Measurements from ENCODE around the gene PDCD5.
A peak's percentile ranks its signal among the peaks of the same experiment; 100 is the strongest.
"Not testable (repeated sequence)": the region's sequence is repeated elsewhere in the genome, so short reads cannot be mapped to it uniquely, and the experiment has no call there.

Gene PDCD5, protein sequence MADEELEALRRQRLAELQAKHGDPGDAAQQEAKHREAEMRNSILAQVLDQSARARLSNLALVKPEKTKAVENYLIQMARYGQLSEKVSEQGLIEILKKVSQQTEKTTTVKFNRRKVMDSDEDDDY

DNA sequence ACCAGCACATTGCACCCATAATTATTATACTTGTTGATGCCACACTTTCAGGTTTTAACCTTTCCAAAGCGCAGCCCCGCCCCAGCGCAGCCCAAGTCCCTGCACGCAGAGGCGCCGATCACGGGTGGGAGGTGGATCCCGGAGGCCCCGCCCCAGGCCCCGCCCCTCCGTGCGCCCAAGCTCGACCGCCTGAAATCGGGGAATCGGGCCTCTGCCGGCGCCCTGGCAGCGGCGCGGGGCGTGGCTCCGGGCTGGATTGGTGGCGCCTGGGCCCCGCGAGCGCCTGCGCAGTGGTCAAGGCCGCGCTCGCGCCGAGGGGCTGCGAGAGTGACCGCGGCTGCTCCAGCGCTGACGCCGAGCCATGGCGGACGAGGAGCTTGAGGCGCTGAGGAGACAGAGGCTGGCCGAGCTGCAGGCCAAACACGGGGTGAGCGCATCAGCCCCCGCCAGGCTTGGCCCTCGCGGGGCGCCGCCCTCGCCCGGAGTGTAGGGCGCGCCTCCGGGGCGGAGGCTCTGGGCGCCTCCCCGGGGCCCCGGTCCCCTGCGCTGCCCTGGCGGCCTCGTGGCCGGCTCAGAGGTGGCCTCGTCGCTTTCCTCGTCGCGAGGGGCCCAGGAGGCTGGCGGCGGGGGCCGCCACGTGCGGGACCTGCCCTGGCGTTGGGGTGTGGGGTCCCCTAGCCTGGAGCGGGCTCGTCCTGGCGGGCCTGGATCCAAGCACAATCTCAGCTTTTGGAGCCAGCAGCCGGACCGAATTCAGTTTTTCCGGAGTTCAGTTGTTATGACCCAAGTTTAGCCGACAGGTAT lies at the start of gene PDCD5:
Gene PDCD5, plus strand, starts transcription at position 290 of the 804 bp plus-strand sequence. Its CDS starts 72 bp downstream, at position 362.
- DNase-seq: peak; percentile 84 to 98 (median 93)

DNA sequence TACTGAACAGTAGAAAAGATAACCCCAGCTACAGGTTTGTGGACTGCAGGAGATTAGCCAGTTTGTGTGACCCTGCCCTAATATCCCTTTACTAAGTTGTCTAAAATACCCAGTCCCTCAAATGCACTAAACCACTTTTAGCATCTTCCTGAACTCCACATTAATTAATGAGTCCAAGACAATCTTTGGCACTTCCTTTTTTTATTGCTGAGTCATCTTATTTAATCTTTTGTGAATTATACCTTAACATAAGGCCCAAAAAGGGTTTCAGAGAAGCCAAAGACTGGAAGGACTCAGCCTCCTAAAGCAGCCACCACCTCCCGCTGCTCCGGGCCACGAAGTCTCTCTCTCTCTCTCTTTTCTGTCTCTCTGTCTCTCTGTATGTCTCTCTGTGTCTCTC lies 48.8 kb upstream of the PDCD5 start:
- DNase-seq: no peak

DNA sequence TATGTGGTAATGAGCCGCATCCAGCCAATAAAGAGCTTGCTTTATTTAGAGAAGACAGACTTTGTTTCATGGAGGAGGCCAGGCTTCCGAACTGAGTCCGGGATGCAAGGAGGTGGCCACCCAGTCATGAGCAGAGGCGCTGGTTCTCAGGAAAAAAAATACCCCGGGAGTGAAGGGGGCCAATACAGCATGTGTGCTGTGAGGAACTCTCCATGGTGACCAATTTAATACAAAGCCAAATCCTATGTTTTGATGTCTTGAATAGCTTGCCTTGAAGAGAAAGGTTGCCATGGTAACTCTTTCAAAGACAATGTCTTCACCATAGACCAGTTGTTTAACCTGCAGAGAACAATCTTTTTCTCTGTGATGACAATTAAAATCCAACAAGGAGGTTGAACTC lies 43.4 kb upstream of the PDCD5 start:
- no peak for DNase-seq

DNA sequence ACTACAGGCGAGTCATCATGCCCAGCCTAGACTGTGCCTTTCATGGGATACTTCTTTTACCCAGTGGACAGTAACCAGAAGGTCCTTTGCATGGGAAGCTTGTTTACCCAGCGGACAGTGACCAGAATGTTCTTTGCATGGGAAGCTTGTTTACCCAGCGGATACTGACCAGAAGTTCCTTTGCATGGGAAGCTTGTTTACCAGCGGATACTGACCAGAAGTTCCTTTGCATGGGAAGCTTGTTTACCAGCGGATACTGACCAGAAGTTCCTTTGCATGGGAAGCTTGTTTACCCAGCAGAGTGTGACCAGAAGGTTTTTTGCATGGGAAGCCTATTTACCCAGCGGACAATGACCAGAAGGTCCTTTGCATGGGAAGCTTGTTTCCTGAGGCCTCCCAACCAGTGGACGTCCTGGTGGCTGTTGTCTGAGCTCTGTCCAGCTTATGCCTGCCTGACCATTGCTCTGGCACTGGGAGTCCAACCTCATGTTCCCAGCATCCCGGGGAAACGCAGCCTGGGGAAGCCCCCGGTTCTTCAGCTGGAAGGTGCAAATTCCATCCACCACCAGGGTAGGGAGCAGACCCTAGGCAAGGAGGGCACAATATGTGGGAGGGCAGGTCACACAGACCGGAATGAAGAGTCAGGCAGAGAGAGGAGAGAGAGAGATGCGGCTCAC lies 41.6 kb upstream of the PDCD5 start:
- no peak for DNase-seq

DNA sequence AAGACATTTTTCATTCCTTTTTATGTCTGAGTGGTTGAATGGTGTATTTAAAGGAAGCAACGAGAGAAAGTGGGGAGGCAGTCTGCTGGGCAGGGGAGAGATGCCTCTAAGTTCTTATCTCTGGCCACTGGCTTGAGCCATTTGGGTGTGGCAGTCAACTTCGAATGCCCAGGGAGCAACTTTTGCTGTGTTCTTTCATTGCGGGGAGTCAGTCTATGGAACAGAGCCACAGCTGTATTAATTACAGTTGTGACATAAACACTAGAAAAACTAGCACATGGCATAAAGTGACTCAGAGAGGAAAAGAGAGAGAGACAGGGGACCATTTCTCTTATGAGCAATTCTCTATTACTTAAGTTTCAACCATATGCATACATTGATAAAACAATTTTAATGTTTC lies 40.4 kb upstream of the PDCD5 start:
- no peak for DNase-seq

DNA sequence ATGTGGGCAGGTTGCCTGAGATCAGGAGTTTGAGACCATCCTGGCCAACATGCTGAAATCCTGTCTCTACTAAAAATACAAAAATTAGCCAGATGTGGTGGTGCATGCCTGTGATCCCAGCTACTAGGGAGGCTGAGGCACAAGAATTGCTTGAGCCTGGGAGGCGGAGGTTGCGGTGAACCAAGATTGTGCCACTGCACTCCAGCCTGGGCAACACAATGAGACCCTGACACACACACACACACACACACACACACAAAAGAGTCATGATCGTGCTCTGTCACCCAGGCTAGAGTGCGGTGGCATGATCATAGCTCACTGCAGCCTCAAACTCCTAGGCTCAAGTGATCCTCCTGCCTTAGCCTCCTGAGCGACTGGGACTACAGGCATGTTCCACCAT lies 39.6 kb upstream of the PDCD5 start:
- DNase-seq: not testable (repeated sequence)

DNA sequence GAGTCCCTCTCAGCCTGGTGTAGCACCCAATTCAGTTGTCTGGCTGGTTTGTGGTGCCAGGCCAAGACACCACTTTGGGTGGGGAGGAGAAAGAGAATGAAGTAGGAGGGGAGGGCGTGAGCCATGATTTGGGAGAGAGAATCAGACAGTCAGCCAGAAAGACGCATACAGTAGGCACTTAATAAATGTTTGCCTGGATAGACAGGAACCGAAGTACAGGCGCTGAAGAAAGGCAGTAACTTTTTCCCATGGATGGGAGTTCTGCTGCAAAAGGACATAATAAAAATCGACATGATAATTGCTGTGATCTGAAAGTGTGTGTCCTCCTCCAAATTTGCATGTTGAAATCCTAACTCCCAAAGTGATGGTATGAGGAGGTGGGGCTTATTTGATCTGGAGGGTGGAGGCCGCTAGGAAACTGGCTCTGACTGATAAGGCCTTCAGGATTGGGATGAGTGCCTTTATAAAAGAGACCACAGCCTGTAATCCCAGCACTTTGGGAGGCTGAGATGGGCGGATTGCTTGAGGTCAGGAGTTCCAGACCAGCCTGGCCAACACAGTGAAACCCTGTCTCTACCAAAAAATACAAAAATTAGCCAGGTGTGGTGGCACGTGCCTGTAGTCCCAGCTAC lies 38.4 kb upstream of the PDCD5 start:
- no peak for DNase-seq

DNA sequence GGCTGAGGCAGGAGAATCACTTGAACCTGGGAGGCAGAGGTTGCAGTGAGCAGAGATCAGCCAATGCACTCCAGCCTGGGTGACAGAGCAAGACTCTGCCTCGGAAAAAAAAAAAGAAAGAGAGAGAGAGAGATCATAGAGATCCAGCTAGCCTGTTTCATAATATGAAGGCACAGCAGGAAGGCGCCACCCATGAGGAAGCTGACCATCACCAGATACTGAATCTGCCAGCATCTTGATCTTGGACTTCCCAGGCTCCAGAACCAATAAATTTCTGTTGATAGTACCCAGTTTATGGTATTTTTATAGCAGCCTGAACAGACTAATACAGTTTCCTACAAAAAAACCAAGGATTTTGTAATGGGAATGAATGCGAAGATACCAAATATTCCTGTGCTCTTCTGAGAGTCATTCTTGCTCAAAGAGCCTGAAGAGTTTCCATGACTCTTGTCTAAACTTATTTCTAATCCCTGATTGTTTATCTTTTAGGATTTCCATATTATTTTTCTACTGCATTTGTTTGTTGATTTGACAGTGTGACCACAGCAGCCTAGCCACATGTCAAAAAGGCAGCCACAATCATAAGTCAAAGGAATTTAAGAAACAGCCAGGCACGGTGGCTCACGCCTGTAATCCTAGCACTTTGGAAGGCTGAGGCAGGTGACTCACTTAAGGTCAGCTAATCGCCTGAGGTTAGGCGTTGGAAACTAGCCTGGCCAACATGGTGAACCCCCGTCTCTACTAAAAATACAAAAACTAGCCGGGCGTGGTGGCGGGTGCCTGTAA lies 37.7 kb upstream of the PDCD5 start:
- DNase-seq: no peak

DNA sequence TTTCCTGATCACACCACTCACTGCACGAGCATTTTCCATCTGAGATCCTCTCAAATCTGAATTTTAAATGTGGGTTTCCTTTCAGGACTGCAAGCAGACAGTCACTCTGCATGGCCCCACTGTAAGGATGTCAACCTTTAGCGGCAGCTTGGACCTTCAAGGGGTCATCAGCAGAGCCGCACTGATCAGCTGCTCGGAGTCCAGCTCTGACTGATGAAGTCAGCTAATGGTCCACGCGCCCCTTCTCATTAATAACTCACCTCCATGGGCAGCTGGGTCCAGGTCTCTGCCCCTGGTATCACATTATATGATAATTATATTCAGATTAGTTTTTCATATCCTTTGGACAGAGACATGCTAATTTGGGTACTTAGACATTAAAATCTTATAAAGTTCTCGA lies 36.1 kb upstream of the PDCD5 start:
- no peak for DNase-seq

DNA sequence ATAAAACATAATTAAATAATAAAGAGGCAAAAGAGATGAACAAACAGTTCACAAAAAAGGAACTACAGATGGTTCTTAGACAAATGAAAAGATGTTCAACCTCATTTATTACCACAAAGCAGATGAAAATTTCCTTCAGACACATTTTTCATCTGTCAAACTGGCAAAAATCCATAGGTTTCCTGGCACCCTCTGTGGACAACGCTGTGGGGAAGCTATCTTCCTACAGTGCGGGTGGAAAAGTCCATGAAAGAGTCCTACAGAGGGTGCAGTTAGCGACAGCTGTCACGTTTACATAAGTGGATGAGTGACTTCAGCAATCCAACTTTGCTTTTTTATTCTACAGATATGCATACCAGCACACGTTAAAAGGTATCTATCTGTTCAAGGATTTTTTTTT lies 30.3 kb upstream of the PDCD5 start:
- no peak for DNase-seq

DNA sequence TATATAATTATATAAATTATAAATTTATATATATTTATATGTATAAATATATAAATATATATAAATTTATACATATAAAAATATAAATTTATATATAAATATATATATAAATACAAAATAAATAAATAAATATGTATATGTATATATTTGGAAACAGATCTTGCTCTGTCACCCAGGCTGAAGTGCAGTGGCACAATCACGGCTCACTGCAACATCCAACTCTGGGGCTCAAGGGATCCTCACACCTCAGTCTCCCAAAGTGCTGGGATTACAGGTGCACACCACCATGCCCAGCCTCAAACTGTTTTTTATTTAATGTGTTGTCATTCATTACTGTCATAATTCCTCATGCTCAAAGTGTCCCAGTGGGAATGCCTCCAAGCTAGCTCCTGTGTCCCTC lies 25.2 kb upstream of the PDCD5 start:
- no peak for DNase-seq

DNA sequence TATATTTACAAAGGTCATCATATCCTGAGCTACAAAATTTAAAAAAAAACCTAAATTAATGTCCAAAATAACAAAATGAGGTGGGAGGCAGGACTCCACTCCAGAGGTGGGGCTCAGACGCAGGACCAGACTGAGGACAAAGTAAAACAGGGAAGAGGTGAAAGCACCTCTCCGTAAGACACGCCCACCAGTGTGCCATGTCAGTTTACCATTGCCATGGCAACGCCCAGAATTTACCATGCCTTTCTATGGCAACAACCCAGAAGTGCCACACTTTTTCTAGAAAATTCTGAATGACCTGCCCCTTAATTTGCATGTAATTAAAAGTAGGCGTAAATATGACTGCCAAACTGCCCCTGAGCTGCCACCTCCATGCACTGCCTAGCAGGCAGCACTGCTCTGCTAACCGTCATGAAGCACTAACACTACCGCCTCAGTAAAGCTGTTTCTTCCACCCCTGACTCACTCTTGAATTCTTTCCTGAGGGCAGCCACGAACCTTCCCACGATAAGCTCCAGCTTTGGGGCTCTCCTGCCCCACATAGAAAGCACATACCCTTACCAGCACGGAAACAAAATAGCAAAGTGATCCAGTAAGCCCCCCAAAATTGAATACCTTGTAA lies 22.3 kb upstream of the PDCD5 start:
- DNase-seq: no peak

DNA sequence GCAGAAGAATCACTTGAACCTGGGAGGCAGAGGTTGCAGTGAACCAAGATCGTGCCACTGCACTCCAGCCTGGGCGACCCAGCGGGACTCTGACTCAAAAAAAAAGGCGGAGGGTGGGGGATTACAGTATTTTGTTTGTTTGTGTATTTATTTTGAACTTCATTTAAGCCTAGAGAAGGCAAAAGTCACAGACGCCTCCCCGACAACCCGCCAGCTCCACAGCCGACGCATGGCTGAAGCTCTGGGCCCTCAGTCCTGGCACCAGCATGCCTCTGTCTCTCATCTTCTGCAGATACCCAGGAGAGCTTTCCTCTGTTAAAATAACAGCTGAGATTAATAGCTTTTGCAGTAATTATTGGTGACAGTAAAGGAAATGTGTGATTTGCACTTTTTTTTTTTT lies 17.2 kb upstream of the PDCD5 start:
- no peak for DNase-seq

DNA sequence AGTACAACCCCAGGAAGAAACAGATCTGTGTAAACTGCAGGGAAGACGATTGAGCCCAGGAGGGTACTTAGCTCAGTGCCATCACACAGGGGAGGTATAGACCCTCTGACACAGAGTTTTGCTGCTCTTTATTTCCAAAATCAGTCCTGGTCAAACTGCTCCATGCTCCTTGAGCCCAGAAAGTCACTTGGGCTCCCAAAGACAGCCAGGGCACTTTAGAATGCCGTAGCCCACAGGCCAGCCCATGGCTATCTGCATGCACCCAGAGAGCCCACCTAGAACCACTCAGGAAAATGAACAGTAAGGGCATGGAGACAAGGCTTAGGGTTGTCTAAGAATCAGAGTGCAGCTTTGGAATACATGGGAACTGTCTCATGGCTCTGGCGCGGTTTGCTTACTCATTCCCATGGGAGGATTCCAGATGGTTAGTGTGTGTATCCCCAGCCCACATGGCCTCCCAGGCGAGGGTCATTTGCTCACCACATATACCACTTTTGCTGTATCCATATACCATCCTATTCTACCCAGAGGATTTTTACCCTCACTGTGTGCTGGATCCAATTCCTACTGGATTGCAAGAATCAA lies 14.7 kb upstream of the PDCD5 start:
- no peak for DNase-seq

DNA sequence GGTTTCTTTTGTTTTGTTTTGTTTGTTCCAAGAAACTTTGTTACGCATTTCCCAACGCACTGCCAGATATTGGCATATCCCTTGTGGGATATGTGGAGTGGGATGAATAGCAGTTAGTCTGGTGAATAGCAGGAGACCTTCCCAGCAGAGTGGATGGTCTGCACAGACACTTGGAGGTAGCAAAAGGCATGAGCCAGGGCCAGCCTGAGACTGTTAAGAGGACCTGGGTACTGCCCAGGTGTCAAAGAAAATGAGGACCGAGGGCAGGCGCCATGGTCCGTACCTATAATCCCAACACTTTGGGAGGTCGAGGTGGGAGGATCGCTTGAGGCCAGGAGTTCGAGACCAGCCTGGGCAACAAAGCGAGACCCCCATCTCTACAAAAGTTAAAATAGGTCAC lies 13.5 kb upstream of the PDCD5 start:
- DNase-seq: no peak

DNA sequence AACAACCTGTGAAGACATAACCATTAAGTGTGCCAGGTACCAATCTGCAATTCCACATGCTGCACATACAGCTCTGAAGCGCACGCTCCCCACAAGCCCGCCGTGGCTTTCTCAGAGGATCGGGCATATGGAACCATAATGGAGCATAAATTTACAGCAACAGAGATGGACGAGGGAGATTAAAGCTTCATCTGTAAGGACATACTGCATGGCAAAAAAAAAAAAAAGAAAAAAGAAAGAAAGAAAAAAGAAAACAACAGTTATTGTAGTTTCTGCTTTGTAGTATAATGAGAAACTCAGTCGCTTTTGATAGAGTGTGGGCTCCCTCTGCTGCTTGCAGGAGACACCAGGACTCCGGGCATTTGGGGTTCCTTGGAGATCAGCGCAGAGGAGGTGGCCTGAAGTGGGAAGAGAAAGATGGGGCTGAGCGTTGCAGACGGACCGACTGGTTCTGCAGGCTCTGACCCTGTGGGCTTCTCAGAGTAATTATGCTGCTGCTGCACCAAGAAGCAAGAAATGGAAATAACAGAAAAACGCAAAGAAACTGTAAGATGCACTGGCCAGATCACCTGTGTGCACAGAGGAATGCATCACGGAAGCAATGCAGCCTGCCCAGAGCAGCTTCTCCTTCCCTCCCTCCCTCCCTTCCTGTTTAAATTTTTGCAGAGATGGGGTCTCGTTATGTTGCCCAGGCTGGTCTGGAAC lies 10.8 kb upstream of the PDCD5 start:
- peak in 2 of 4 experiments; percentile 9 to 30 for DNase-seq

DNA sequence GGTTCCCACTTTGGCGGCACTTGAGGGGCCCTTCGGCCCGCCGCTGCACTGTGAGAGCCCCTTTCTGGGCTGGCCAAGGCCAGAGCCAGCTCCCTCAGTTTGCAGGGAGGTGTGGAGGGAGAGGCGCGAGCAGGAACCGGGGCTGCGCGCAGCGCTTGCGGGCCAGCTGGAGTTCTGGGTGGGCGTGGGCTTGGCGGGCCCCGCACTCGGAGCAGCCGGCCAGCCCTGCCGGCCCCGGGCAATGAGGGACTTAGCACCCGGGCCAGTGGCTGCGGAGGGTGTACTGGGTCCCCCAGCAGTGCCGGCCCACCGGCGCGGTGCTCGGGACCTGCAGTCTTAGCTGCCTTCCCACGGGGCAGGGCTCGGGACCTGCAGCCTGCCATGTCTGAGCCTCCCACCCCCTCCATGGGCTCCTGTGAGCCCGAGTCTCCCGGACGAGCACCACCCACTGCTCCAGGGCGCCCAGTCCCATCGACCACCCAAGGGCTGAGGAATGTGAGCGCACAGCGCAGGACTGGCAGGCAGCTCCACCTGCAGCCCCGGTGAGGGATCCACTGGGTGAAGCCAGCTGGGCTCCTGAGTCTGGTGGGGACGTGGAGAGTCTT lies 9.4 kb upstream of the PDCD5 start:
- not testable (repeated sequence) for DNase-seq

DNA sequence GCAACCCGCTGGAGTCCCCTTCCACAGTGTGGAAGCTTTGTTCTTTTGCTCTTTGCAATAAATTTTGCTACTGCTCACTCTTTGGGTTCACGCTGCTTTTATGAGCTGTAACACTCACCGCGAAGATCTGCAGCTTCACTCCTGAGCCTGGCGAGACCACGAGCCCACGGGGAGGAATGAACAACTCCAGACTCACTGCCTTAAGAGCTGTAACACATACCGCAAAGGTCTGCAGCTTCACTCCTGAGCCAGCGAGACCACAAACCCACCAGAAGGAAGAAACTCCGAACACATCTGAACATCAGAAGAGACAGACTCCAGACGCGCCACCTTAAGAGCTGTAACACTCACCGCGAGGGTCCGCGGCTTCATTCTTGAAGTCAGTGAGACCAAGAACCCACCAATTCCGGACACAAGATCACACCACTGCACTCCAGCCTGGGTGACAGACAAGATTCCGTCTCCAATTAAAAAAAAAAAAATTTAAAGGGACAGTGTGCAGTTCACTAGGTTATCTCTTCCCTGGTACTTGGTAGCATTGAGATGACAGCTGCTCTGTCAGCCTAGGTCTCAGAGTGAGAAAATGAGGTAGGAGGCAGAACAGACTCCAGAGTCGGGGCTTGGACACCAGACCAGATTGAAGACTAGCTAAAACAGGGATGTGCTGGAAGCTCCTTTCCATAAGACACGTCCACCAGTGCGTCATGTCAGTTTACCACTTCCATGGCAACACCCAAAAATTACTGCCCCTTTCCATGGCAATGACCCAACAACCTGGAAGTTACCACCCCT lies 8.1 kb upstream of the PDCD5 start:
- not testable (repeated sequence) for DNase-seq

DNA sequence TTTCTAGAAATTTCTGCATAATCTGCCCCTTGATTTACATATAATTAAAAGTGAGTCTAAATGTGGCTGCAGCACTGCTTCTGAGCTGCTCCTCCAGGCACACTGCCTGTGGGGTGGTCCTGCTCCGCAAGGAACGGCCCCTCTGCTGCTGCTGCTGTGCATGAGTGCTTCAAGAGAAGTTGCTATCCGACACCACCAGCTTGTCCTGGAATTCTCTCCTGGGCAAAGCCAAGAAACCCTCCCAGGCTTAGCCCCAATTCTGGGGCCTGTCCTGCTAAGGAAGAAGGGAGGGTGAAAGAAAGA lies 7.5 kb upstream of the PDCD5 start:
- no peak for DNase-seq

DNA sequence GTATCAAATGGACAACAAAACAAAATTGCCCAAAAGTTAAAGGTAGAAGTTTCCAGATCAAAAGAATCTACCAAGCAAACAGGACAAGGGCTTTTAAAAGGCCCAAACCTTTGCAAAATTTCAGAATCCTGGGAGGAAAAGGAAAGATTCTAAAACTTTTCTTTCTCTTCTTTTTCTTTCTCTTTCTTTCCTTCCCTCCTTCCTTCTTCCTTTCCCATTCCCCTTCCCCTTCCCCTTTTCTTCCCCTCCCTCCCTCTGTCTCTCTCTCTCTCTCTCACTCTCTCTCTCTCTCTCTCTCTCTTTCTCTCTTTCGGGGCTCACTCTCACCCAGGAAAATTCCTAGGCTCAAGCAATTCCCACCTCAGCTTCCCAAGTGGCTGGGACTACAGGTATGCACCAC lies 4.2 kb upstream of the PDCD5 start:
- DNase-seq: no peak

All from activated naive CD4-positive, alpha-beta T cell (primary cell).